ENCODE measurements around the gene POLR2J.
"Not testable (repeated sequence)": the region's sequence is repeated elsewhere in the genome, so short reads cannot be mapped to it uniquely, and the experiment has no call there.

POLR2J gene

GRCh38 chr7:102494473-102495149, 15.9 kb upstream of the POLR2J start:
- not testable (repeated sequence) for DNase-seq

- DNase-seq, result not testable (repeated sequence)
Measured at GRCh38 chr7:102494026-102494425, 15.3 kb upstream of the POLR2J start.

GRCh38 chr7:102493220-102493935, 14.7 kb upstream of the POLR2J start:
- DNase-seq, result not testable (repeated sequence)

GRCh38 chr7:102490529-102491075, 11.9 kb upstream of the POLR2J start:
- DNase-seq, result peak; percentile 38 to 46

GRCh38 chr7:102484317-102484716, 5.6 kb upstream of the POLR2J start:
- DNase-seq, result not testable (repeated sequence)

GRCh38 chr7:102481962-102482361, 3.2 kb upstream of the POLR2J start:
- not testable (repeated sequence) for DNase-seq

GRCh38 chr7:102479982-102480637, 1.4 kb upstream of the POLR2J start:
- not testable (repeated sequence) for DNase-seq

- DNase-seq, result not testable (repeated sequence)
Measured at GRCh38 chr7:102479209-102479584, 475 bp upstream of the POLR2J start.

GRCh38 chr7:102474736-102475435, 3.8 kb downstream of the POLR2J start:
- not testable (repeated sequence) for DNase-seq

GRCh38 chr7:102474116-102474515, 4.6 kb downstream of the POLR2J start:
- DNase-seq, result not testable (repeated sequence)

GRCh38 chr7:102473271-102473991, 5.3 kb downstream of the POLR2J start:
- DNase-seq, result no peak

GRCh38 chr7:102472126-102473041, 6.3 kb downstream of the POLR2J start:
- no peak for DNase-seq

GRCh38 chr7:102471791-102472125, 7.0 kb downstream of the POLR2J start:
- DNase-seq, result no peak

- no peak for DNase-seq
Measured at GRCh38 chr7:102469972-102470825, 8.5 kb downstream of the POLR2J start.

- DNase-seq, result no peak
Measured at GRCh38 chr7:102469351-102469971, 9.3 kb downstream of the POLR2J start.

- DNase-seq, result no peak
Measured at GRCh38 chr7:102468478-102469350, 10.0 kb downstream of the POLR2J start.

GRCh38 chr7:102467581-102468477, 10.9 kb downstream of the POLR2J start:
- no peak for DNase-seq

GRCh38 chr7:102466097-102466496, 12.6 kb downstream of the POLR2J start:
- no peak for DNase-seq

All from stimulated activated CD4-positive, alpha-beta T cell treated with anti-CD3 and anti-CD28 coated beads, Interleukin-4, amount 100 ng/mL, for 4 hours (primary cell).